Activated T-helper 2 cell treated with anti-CD3 and anti-CD28 coated beads, Interferon-gamma antibody, Interleukin-2, Interleukin-4, amounts not matched to agents 10 μg/mL and 5 μg/mL and 100 μg/mL, durations not matched to agents 14 hours and 24 hours and 36 hours (primary cell): ENCODE results near the gene CCDC74B. TPM values are rescaled to one million over a fixed set of nuclear protein-coding genes. Genes with fewer than 3 reads are reported as not detected.
A peak's percentile ranks its signal among the peaks of the same experiment; 100 is the strongest.
"Not testable (repeated sequence)": the region's sequence is repeated elsewhere in the genome, so short reads cannot be mapped to it uniquely, and the experiment has no call there.

Experiments used
- DNase-seq: peaks from one replicate; pipeline ENCODE4 v3.0.0; 2021; ENCODE audit warnings: low spot score
- H3K27ac Mint-ChIP-seq: one replicate; pipeline ENCODE4 v1.8.0; 2021; ENCODE audit warnings: mixed read lengths
- H3K27me3 Mint-ChIP-seq: one replicate; pipeline ENCODE4 v1.8.0; 2021; ENCODE audit warnings: low read depth, mixed read lengths
- H3K36me3 Mint-ChIP-seq: one replicate; pipeline ENCODE4 v1.8.0; 2021; ENCODE audit warnings: low read depth, mixed read lengths
- H3K4me1 Mint-ChIP-seq: one replicate; pipeline ENCODE4 v1.8.0; 2021; ENCODE audit warnings: low read depth, mixed read lengths
- H3K4me3 Mint-ChIP-seq: one replicate; pipeline ENCODE4 v1.8.0; 2021; ENCODE audit warnings: low read depth, mild to moderate bottlenecking, moderate library complexity, mixed read lengths
- H3K9me3 Mint-ChIP-seq: one replicate; pipeline ENCODE4 v1.8.0; 2021; ENCODE audit warnings: mixed read lengths
- intact Hi-C: fragments of 100-400 bp; cut with micrococcal nuclease; formaldehyde crosslinking; loops from one replicate; pipeline ENCODE4 v1.15.1; 2023
- total RNA-seq: library from RNA; stranded (reverse); gene quantifications from 2 replicates; pipeline ENCODE4 v1.2.3, GENCODE V29; 2022

CCDC74B gene
- total RNA-seq, 1 donor from 2014 or later, result 0.94 TPM

DNA sequence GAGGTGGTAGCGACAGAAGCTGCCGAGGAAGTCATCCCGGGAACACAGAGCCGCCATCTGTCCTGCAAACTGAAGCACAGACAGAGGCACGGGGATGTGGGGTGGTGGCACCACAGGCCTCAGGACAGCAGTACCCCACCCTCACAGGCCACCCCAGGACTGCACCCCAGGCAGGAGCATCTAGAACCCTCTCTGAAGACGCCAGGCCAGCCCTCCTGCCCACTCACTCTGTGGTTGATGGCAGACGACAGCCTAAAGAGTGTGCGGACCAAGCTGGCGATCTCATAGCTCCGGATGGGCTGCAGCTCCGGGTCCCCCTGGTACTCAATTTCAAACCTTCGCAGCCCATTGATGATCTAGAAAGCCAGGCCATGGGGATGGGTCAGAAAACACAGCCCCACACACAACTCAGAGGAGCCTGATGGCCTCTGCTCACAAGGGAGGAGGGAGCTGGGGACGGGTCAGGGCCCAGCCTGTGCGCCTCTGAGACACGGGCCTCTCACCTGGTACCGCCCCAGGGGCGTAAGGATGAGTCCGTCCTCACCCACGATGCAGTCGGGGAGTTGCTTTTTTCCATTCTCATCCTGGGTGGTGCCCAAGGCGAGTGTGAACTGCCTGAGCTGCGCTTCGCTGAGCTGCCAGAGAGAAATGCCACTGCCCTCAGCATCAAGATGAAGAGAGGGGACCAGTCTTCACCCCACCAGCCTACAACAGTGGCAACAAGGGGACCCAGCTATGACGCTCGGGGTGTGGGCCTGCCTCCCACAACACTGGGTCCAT, 8.1 kb upstream of the CCDC74B start:
- Mint-ChIP-seq H3K9me3 (no peaks in the 10 kb centered on the region), H3K4me1 (no peaks in the 10 kb centered on the region), H3K27me3 (no peaks in the 10 kb centered on the region), H3K27ac (no peak overlapping the region), H3K4me3 (no peak overlapping the region), H3K36me3 (peaks cover 18% of the 10 kb centered on the region)
- DNase-seq, result no peak
- intact Hi-C loops, result loop anchor here (10.0 kb wide), 1 partner anchor 182 kb away; no protein-coding TSS in a partner anchor

DNA sequence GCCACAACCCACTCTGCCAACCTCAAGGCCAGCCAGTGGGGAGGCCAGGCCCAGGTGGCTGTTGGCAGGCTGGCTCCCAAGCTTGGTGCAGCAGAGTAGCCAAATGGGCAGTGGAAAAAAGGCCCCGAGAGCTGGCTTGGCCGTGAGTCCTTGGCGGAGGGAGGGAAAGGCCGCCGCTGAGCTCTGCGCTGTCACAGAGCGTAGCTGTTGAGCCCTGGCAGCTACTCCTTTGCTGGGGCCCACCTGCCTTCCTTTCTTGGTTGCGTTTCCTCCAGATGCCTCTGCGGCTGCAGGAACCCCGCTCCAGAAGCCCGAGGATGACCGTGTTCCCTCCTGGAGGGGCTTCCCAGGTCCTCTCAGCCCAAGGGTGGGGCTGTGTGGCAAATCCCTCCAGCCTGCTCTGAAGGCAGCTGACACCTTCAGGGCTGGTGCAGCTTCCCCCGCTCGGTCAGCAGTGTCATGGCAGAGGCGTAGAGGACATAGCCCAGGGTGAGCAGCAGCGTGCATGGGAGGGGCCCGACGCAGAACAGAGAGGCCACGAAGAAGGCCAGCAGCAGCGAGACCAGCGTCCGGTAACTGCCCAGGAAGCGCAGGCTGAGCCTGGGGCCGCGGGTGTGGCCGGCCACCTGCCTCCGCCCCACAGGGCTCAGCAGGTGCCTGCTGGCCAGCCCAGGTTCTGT, 7.4 kb upstream of the CCDC74B start:
- H3K9me3 Mint-ChIP-seq, H3K4me3 Mint-ChIP-seq, H3K4me1 Mint-ChIP-seq, DNase-seq, H3K27ac Mint-ChIP-seq, H3K27me3 Mint-ChIP-seq: not testable (repeated sequence)
- peaks cover 18% of the 10 kb centered on the region for H3K36me3 Mint-ChIP-seq
- intact Hi-C loops, result loop anchor here (10.0 kb wide), 1 partner anchor 183 kb away; no protein-coding TSS in a partner anchor

DNA sequence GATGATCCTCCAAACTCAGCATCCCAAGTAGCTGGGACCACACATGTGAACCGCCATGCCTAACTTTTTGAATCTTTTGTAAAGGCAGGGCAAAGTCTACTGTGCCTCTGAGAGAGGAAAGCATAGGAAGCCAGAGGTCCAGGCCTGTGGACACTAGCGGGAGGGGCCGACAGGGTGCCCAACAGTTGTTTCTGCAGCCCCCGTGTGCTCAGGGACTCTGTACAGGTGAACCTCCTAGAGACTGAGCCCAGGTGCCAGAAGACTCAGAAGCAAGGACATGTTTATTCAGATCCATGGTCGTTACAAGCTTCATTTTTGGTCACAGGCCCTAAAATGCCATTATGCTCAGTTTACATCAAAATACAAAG, 6.2 kb upstream of the CCDC74B start:
- intact Hi-C loops, result loop anchor here (10.0 kb wide), 1 partner anchor 184 kb away; no protein-coding TSS in a partner anchor
- not testable (repeated sequence) for H3K4me3 Mint-ChIP-seq, H3K9me3 Mint-ChIP-seq, DNase-seq, H3K27ac Mint-ChIP-seq, H3K4me1 Mint-ChIP-seq, H3K27me3 Mint-ChIP-seq
- H3K36me3 Mint-ChIP-seq, result peaks cover 18% of the 10 kb centered on the region

DNA sequence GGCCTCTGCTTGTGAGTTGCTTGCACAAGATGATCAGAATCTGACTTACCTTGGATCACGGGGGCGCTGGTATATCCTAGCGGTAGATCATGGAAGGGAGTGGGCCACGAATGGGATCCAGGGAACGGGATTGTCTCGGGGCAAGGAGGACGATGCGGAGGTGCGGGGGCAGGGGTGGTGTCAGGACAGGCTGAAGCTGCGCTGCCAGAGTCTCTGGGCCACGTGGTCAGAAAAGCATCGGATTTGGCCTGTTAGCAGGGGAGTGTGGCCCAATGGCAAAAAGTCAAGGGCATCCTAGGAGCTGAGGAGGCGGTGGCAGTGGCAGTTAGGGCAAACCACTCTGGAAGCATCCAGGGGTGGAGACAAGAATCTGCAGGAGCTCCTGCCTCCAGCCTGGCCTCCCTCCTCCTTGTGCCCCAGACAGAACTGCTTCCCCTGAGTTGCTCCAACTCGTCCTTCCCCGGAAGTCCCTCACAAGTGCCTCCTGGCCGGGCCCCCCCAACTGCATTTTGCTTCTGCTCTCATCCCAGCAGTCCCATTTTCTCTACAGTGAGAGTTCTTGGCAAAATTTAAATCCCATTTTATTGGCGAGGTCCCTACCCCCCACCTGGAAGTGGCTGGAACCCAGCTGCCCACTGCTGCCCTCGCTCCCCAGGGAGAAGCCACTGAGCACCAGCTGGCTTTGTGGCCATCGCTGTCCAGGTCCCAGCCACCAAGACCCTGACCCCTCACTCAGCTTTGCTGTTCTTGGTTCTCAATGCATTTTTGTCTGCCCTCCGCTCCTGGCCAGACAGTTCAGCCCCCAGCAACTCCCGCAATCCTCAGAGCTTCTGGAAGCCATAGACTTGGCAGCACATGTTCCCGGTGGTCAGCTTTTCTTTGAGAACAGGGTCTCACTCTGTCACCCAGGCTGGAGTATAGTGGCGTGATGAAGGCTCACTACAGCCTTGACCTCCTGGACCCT, 5.6 kb upstream of the CCDC74B start:
- H3K27ac Mint-ChIP-seq, result no peak overlapping the region
- intact Hi-C loops, result loop anchor here (10.0 kb wide), 1 partner anchor 184 kb away; no protein-coding TSS in a partner anchor
- no peaks in the 10 kb centered on the region for H3K4me1 Mint-ChIP-seq
- DNase-seq, result no peak
- peaks cover 18% of the 10 kb centered on the region for H3K36me3 Mint-ChIP-seq
- no peaks in the 10 kb centered on the region for H3K9me3 Mint-ChIP-seq
- H3K27me3 Mint-ChIP-seq, result peaks cover 3% of the 10 kb centered on the region
- H3K4me3 Mint-ChIP-seq, result no peak overlapping the region

DNA sequence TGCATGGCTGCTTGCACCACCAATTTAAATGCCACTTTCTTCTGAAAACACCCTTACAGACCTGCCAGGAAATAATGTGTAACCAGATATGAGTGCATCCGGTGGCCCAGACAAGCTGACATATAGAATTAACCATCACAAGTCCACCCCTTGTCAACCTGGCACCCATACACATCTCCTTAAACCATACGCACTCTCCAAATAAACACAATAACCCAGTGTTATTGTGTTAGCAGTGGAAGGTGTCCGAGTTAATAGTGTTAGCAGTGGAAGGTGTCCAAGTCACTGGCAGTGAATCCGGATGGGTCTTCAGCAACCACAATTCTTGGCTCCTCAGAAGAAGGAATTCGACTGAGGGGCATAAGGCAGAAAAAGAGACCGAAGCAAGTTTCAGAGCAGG, 3.6 kb upstream of the CCDC74B start:
- intact Hi-C loops, H3K4me3 Mint-ChIP-seq, H3K9me3 Mint-ChIP-seq, H3K4me1 Mint-ChIP-seq, H3K27ac Mint-ChIP-seq, H3K27me3 Mint-ChIP-seq, DNase-seq, H3K36me3 Mint-ChIP-seq: not testable (repeated sequence)

DNA sequence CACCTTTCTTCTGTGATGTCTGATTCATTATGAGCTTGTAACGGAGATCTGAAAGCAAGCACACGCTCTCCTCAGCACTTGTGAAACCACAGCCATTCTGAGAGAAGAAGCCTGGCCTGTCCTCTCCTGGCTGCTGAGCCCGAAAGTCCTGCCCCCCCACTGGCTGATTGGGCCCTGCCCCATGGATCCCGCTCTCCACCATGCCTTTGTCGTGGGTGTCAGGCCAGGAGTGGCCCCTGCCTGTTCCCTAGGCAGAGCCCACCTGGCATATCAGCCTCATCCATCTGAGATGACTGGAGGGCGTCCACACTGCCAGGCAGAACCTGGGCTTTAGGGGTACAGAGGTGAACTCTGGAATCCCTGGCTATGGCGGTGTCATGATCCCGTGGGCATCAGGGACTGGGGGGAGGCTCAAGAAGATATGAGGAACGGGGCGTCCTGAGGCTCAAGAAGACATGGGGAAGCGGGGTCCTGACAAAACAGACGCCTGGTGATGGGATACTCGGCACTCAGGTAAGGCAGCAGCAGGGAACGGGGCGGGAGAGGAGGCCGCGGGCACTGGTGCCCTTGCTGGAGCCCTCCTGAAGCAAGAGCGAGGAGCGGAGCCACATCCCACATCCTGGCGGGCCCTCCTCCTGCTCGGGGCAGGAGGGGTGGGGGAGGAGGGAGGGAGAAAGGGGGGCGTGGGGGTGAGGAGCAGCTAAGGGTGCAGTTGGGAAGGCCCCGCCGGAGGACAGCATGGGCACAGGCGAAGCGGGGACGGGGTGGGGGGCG, 1.5 kb downstream of the CCDC74B start:
- H3K4me1 Mint-ChIP-seq, H3K36me3 Mint-ChIP-seq, intact Hi-C loops, H3K9me3 Mint-ChIP-seq, H3K27me3 Mint-ChIP-seq, H3K27ac Mint-ChIP-seq: not testable (repeated sequence)
- DNase-seq, result peak; percentile 7
- H3K4me3 Mint-ChIP-seq, result peak overlapping the region; percentile 42

DNA sequence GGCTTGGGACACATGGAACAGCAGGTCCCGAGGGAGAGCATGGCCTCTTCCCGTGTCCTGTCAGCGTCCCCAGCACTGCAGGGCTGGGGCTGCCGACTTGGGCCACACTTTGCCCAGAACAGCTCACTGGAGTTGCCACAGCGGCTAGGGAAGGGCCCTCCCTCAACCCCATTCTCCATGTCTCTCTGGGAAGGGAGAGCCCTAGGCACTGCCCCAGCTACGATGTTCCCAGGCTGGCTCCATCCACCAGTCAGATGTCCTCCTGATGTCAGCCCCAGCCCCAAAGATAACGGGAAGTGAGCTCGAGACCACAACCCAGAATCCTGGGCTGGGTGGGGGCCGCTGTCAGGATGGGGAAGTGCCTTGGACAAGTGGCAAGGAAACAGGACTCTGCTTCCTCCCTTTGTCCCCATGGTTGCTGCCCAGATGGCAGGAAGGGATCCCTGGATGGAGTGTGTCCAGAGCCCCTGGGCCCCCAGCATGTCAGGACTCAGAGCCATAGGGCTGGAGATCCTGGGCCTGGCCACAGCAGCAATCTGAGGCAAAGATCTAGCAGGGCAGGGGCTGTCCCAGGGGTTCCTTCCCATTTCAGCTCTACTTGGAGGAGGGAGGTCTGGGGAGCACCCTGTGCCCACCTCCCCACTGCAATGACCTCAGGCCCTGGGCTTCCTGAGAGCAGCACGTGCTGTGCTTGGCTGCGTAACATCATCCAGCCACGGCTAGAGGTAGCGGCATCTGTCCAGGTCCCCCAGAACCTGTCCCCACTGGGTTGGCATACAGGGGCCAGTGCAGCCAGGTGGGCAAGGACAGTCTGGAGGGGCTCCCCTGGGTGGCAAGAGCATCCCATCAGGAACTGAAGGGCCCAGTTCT, 2.3 kb downstream of the CCDC74B start:
- H3K27ac Mint-ChIP-seq, H3K9me3 Mint-ChIP-seq, H3K36me3 Mint-ChIP-seq, intact Hi-C loops, H3K4me1 Mint-ChIP-seq, H3K27me3 Mint-ChIP-seq: not testable (repeated sequence)
- DNase-seq, result peak; percentile 4
- peak overlapping the region; percentile 37 for H3K4me3 Mint-ChIP-seq

DNA sequence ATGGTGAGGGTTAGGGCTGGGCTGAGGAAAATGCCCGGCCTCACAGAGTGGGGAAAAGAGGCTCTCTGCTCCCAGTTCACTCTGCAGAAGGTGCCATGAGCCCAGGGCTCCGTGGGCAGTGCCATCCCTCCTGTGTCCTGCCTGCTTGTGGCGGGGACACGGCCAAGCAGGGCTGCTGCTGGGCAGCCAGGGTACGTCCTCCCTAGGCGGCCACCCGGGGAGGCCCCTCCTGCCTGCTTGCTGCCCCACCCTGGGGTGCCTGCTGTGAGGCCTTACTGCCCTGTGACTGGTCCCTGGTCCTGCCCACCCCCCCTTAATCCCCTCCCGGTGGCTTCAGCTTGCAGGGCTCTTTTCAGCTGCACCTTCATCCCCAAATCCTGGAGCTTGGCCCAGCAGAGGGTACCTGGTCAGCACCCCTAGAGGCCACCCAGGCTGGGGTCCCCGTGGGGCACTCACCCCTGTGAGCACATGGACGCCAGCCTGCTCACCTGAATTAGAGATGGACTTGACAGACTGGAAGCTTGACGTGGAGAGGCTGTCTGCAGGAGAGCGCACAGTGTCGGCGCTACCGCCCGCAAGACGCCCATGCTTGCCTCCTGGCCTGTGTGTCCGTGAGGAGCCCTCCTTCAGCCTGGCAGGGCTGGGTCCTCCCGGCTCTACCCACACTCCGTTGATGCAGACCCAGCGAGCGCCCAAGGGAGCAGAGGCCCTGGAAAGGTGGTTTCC, 3.1 kb downstream of the CCDC74B start:
- H3K36me3 Mint-ChIP-seq, H3K27ac Mint-ChIP-seq, H3K4me1 Mint-ChIP-seq, H3K4me3 Mint-ChIP-seq, H3K27me3 Mint-ChIP-seq, H3K9me3 Mint-ChIP-seq, intact Hi-C loops: not testable (repeated sequence)
- DNase-seq, result peak; percentile 5

DNA sequence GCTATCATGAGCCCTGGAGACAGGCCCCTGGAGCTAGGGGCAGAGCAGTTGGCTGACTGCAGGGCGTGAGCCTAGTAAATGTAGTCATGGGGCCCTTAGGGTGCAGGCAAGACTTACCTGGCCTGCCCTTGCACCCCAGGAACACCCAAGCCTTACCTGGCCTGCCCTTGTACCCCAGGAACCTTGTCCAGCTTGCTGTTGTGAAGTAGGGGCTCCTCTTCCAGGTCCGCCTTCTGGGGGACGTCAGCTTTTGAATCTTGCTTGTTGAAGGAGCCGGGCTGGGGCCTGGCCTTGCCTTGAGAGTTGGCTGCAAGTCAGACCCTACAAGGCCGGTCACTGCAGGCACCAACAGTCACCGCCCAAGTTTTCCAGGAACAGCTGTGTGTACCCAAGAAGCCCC, 3.9 kb downstream of the CCDC74B start:
- DNase-seq, H3K27me3 Mint-ChIP-seq, intact Hi-C loops: not testable (repeated sequence)

DNA sequence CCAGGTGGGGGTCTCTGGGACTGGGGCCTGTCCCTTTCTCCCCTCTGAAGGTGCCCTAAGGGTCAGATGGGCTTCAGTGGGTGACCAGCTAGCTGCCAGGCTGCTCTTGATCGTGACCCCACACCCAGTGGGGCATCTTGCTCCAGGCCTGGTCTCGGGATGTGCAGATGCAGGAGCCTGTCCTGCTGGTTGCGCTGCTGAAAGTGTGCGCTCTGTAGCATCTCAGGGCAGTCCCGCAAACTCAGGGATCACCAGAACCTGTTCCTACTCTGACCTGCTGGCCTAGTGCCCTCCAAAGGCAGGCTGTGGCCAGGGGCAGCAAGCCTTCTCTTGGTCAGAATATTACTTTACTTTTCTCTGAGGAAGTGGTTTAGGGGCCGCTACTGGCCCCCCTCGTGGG, 4.4 kb downstream of the CCDC74B start:
- H3K4me1 Mint-ChIP-seq, H3K9me3 Mint-ChIP-seq, H3K4me3 Mint-ChIP-seq, DNase-seq, H3K27ac Mint-ChIP-seq, H3K27me3 Mint-ChIP-seq, H3K36me3 Mint-ChIP-seq, intact Hi-C loops: not testable (repeated sequence)

More for the DNA sequence above, 3.9 kb downstream of the CCDC74B start:
- not testable (repeated sequence) for H3K4me1 Mint-ChIP-seq, H3K36me3 Mint-ChIP-seq, H3K4me3 Mint-ChIP-seq, H3K27ac Mint-ChIP-seq, H3K9me3 Mint-ChIP-seq
